Peyer's patch (tissue), 4 donors: ENCODE results near the gene TRIO.

ENCODE experiments used
- POLR2A ChIP-seq, 2 donors: fragments of 450-650 bp; IDR thresholded peaks; one replicate each; pipeline ENCODE4 v1.5.1; 2017; ENCODE audit warnings: antibody characterized with exemption in 2 of 2, mild to moderate bottlenecking in 2 of 2, moderate library complexity in 2 of 2
- TF ChIP-seq, protein P1 (sequence below), 6 experiments: fragments of 450-650 bp in 4 of 6; fragments of 200-600 bp in 2 of 6; sonication (generic) in 1 of 6; IDR thresholded peaks; one replicate each; pipeline ENCODE4 v1.5.1; 2017 to 2019; ENCODE audit warnings: antibody characterized with exemption in 6 of 6, mild to moderate bottlenecking in 3 of 6, moderate library complexity in 1 of 6

DNA sequence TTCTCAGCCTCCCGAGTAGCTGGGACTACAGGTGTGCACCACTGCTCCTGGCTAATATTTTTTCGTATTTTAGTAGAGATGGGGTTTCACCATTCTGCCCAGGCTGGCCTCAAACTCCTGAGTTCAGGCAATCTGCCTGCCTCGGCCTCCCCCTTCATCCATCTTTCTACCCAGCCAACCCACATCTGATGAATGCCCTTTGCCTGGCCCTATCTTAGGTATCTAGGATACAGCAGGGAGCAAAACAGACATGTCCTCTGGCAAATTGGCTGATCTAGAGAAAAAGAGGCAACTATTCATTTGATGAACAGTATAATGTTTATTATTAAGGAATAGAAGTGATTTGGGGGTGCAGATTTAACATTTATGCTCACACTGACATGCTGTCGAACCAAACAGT lies 123.0 kb downstream of the TRIO start:
- TF ChIP-seq POLR2A (IDR thresholded peaks at IDR 0.05) = no peak
- TF ChIP-seq, protein P1, sequence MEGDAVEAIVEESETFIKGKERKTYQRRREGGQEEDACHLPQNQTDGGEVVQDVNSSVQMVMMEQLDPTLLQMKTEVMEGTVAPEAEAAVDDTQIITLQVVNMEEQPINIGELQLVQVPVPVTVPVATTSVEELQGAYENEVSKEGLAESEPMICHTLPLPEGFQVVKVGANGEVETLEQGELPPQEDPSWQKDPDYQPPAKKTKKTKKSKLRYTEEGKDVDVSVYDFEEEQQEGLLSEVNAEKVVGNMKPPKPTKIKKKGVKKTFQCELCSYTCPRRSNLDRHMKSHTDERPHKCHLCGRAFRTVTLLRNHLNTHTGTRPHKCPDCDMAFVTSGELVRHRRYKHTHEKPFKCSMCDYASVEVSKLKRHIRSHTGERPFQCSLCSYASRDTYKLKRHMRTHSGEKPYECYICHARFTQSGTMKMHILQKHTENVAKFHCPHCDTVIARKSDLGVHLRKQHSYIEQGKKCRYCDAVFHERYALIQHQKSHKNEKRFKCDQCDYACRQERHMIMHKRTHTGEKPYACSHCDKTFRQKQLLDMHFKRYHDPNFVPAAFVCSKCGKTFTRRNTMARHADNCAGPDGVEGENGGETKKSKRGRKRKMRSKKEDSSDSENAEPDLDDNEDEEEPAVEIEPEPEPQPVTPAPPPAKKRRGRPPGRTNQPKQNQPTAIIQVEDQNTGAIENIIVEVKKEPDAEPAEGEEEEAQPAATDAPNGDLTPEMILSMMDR (IDR thresholded peaks at IDR 0.05) = no peak
